Ovary (tissue), 3 donors: ENCODE results near the gene RBM33.

Experiments used
- CTCF ChIP-seq, 3 donors: fragments of 450-650 bp in 2 of 3; fragments of 200-600 bp in 1 of 3; IDR thresholded peaks; one replicate each; pipeline versions ENCODE4 v1.5.1 to v1.8.0; 2016 to 2022; ENCODE audit warnings: antibody characterized with exemption in 3 of 3, mild to moderate bottlenecking in 1 of 3
- POLR2A ChIP-seq: fragments of 450-650 bp; IDR thresholded peaks from one replicate; pipeline ENCODE4 v1.6.1; 2017; ENCODE audit warnings: antibody characterized with exemption, mild to moderate bottlenecking, moderate library complexity
- donor health status: DM: no; HTN: no; CAD: no.

- TF ChIP-seq CTCF (IDR thresholded peaks at IDR 0.05): no peak
- TF ChIP-seq POLR2A: no peak
These were observed 177.4 kb downstream of the RBM33 start for GRCh38 chr7:155821851-155822250.
